Measurements from ENCODE around the gene ANKRD44.
A peak's percentile ranks its signal among the peaks of the same experiment; 100 is the strongest.

The ANKRD44 gene

DNA sequence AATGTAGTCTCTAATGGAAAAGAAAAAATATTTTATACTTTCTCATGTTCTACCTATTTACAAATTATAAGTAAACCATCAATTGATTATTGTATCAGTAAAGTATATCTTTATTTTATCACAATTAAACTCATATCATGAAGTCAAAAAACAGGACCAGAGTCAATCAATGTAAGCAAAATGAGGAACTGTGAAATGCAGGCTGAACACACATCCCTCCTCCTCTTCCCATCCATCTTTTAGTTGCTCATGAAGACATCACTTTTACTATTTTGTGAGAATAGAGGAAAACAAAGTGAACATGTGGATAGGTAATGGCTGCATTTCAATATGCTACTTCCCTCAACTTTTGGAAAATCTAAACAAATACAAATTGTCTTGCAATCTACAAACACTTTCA lies 195.3 kb downstream of the ANKRD44 start:
- H3K27me3 ChIP-seq (ENCODE audit: insufficient read depth, low read length) = no peaks in the 10 kb centered on the region
- DNase-seq = no peak
- H4K8ac ChIP-seq (ENCODE audit: low read depth, low read length) = no peak overlapping the region
- H2AFZ ChIP-seq (ENCODE audit: insufficient read depth, low read length, poor library complexity) = no peak overlapping the region
- H3K23ac ChIP-seq (ENCODE audit: low read length) = no peak overlapping the region
- no peak overlapping the region for H4K12ac ChIP-seq (ENCODE audit: low read depth, low read length)
- H3K14ac ChIP-seq (ENCODE audit: low read length) = no peak overlapping the region
- no peaks in the 10 kb centered on the region for H3K79me1 ChIP-seq (ENCODE audit: low read length)
- H2BK120ac ChIP-seq (ENCODE audit: insufficient read depth, low read length, poor library complexity) = no peak overlapping the region
- no peaks in the 10 kb centered on the region for H3K79me2 ChIP-seq (ENCODE audit: control insufficient read depth, insufficient read depth, low read length, poor library complexity)
- H2BK5ac ChIP-seq (ENCODE audit: low read depth, low read length, poor library complexity) = no peak overlapping the region
- H3K9me3 ChIP-seq (ENCODE audit: insufficient read depth, low read depth, low read length) = no peaks in the 10 kb centered on the region
- H3K4me1 ChIP-seq (ENCODE audit: control insufficient read depth in 1 of 2, insufficient read depth in 2 of 2, low read length in 2 of 2) = peaks cover 0 to 2% of the 10 kb centered on the region in 2 experiments
- no peak overlapping the region for H3K27ac ChIP-seq (ENCODE audit: low read depth, low read length)
- H2AK5ac ChIP-seq (ENCODE audit: low read length) = no peak overlapping the region
- no peak overlapping the region for H3K4me2 ChIP-seq (ENCODE audit: low read length)
- no peak overlapping the region for H3K4ac ChIP-seq (ENCODE audit: low read depth, low read length)
- H3K36me3 ChIP-seq (ENCODE audit: control insufficient read depth in 1 of 2, insufficient read depth in 2 of 2, low read length in 2 of 2) = peaks cover 0 to 1% of the 10 kb centered on the region in 2 experiments
- no peak overlapping the region for H2BK12ac ChIP-seq (ENCODE audit: low read length)
- no peak overlapping the region for H3K9ac ChIP-seq (ENCODE audit: low read length)
- H3K18ac ChIP-seq (ENCODE audit: low read length) = no peak overlapping the region
- no peak overlapping the region for H4K91ac ChIP-seq (ENCODE audit: low read depth, low read length)
- no peak overlapping the region for H3K4me3 ChIP-seq (ENCODE audit: low read depth, low read length)

GRCh38 chr2:197113275-197113711 lies 197.3 kb downstream of the ANKRD44 start:
- Histone ChIP-seq H3K27ac (ENCODE audit: low read depth, low read length) (no peak overlapping the region), H2BK5ac (ENCODE audit: low read depth, low read length, poor library complexity) (no peak overlapping the region), H3K9me3 (ENCODE audit: insufficient read depth, low read depth, low read length) (no peaks in the 10 kb centered on the region), H3K79me1 (ENCODE audit: low read length) (peaks cover 2% of the 10 kb centered on the region), H3K4me2 (ENCODE audit: low read length) (no peak overlapping the region), H3K18ac (ENCODE audit: low read length) (no peak overlapping the region), H3K9ac (ENCODE audit: low read length) (no peak overlapping the region), H3K27me3 (ENCODE audit: insufficient read depth, low read length) (no peaks in the 10 kb centered on the region), H3K36me3 (ENCODE audit: control insufficient read depth in 1 of 2, insufficient read depth in 2 of 2, low read length in 2 of 2) (peaks cover 0 to 1% of the 10 kb centered on the region in 2 experiments), H2AK5ac (ENCODE audit: low read length) (no peak overlapping the region), H4K91ac (ENCODE audit: low read depth, low read length) (no peak overlapping the region), H3K4me3 (ENCODE audit: low read depth, low read length) (no peak overlapping the region), H4K12ac (ENCODE audit: low read depth, low read length) (no peak overlapping the region), H3K14ac (ENCODE audit: low read length) (no peak overlapping the region), H3K4ac (ENCODE audit: low read depth, low read length) (no peak overlapping the region), H3K23ac (ENCODE audit: low read length) (no peak overlapping the region), H3K79me2 (ENCODE audit: control insufficient read depth, insufficient read depth, low read length, poor library complexity) (no peaks in the 10 kb centered on the region), H2BK12ac (ENCODE audit: low read length) (no peak overlapping the region), H3K4me1 (ENCODE audit: control insufficient read depth in 1 of 2, insufficient read depth in 2 of 2, low read length in 2 of 2) (peaks cover 2 to 6% of the 10 kb centered on the region in 2 experiments), H2AFZ (ENCODE audit: insufficient read depth, low read length, poor library complexity) (no peak overlapping the region), H2BK120ac (ENCODE audit: insufficient read depth, low read length, poor library complexity) (no peak overlapping the region), H4K8ac (ENCODE audit: low read depth, low read length) (no peak overlapping the region)
- peak in 1 of 2 donors; percentile 61 for DNase-seq
- no CpG with 5 or more reads among the region's 1 CpG for WGBS (ENCODE audit: extremely low coverage, insufficient coverage, insufficient read length)

GRCh38 chr2:197109326-197109725 lies 201.3 kb downstream of the ANKRD44 start:
- H3K4me1 ChIP-seq (ENCODE audit: control insufficient read depth in 1 of 2, insufficient read depth in 2 of 2, low read length in 2 of 2) = peaks cover 8 to 9% of the 10 kb centered on the region in 2 experiments
- H2BK5ac ChIP-seq (ENCODE audit: low read depth, low read length, poor library complexity) = no peak overlapping the region
- peaks cover 6% of the 10 kb centered on the region for H3K79me1 ChIP-seq (ENCODE audit: low read length)
- no peak overlapping the region for H2BK12ac ChIP-seq (ENCODE audit: low read length)
- H3K9ac ChIP-seq (ENCODE audit: low read length) = no peak overlapping the region
- H3K27me3 ChIP-seq (ENCODE audit: insufficient read depth, low read length) = no peaks in the 10 kb centered on the region
- H3K23ac ChIP-seq (ENCODE audit: low read length) = no peak overlapping the region
- H4K8ac ChIP-seq (ENCODE audit: low read depth, low read length) = no peak overlapping the region
- no peak overlapping the region for H3K14ac ChIP-seq (ENCODE audit: low read length)
- no peak overlapping the region for H4K91ac ChIP-seq (ENCODE audit: low read depth, low read length)
- H3K36me3 ChIP-seq (ENCODE audit: control insufficient read depth in 1 of 2, insufficient read depth in 2 of 2, low read length in 2 of 2) = no peaks in the 10 kb centered on the region
- H3K4me3 ChIP-seq (ENCODE audit: low read depth, low read length) = no peak overlapping the region
- H3K79me2 ChIP-seq (ENCODE audit: control insufficient read depth, insufficient read depth, low read length, poor library complexity) = no peaks in the 10 kb centered on the region
- H3K4ac ChIP-seq (ENCODE audit: low read depth, low read length) = no peak overlapping the region
- no peak for DNase-seq
- H3K4me2 ChIP-seq (ENCODE audit: low read length) = no peak overlapping the region
- H2AFZ ChIP-seq (ENCODE audit: insufficient read depth, low read length, poor library complexity) = no peak overlapping the region
- H3K18ac ChIP-seq (ENCODE audit: low read length) = no peak overlapping the region
- no peak overlapping the region for H2AK5ac ChIP-seq (ENCODE audit: low read length)
- H4K12ac ChIP-seq (ENCODE audit: low read depth, low read length) = no peak overlapping the region
- H2BK120ac ChIP-seq (ENCODE audit: insufficient read depth, low read length, poor library complexity) = no peak overlapping the region
- WGBS (ENCODE audit: extremely low coverage, insufficient coverage, insufficient read length) = no CpG with 5 or more reads among the region's 2 CpGs
- peak overlapping the region; percentile 24 for H3K27ac ChIP-seq (ENCODE audit: low read depth, low read length)
- no peaks in the 10 kb centered on the region for H3K9me3 ChIP-seq (ENCODE audit: insufficient read depth, low read depth, low read length)

DNA sequence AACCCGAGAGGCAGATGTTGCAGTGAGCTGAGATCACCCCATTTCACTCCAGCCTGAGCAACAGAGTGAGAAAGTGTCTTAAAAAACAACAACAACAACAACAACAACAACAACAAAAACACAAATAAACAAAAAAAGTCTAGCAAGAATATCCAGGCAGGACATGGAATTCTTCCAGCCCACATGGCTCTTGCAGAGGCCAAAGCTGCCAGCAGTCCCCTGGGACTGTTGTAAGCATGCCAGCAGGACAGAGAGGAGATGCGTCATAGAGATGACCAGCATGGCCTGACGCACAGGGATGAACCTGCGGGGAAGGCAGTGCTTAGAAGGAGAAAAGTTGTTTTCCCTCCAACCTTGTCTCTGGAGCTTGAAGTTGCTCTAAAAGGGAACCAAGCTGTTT lies 201.8 kb downstream of the ANKRD44 start:
- Histone ChIP-seq H2BK120ac (ENCODE audit: insufficient read depth, low read length, poor library complexity) (peak overlapping the region; percentile 47), H3K79me2 (ENCODE audit: control insufficient read depth, insufficient read depth, low read length, poor library complexity) (no peaks in the 10 kb centered on the region), H4K91ac (ENCODE audit: low read depth, low read length) (peak overlapping the region; percentile 79), H3K4me3 (ENCODE audit: low read depth, low read length) (no peak overlapping the region), H3K14ac (ENCODE audit: low read length) (no peak overlapping the region), H3K4me1 (ENCODE audit: control insufficient read depth in 1 of 2, insufficient read depth in 2 of 2, low read length in 2 of 2) (peaks cover 8 to 9% of the 10 kb centered on the region in 2 experiments), H4K8ac (ENCODE audit: low read depth, low read length) (no peak overlapping the region), H2AK5ac (ENCODE audit: low read length) (no peak overlapping the region), H3K27me3 (ENCODE audit: insufficient read depth, low read length) (no peaks in the 10 kb centered on the region), H3K36me3 (ENCODE audit: control insufficient read depth in 1 of 2, insufficient read depth in 2 of 2, low read length in 2 of 2) (no peaks in the 10 kb centered on the region), H2BK12ac (ENCODE audit: low read length) (no peak overlapping the region), H2AFZ (ENCODE audit: insufficient read depth, low read length, poor library complexity) (no peak overlapping the region), H3K23ac (ENCODE audit: low read length) (no peak overlapping the region), H3K9me3 (ENCODE audit: insufficient read depth, low read depth, low read length) (no peaks in the 10 kb centered on the region), H3K79me1 (ENCODE audit: low read length) (peaks cover 6% of the 10 kb centered on the region), H3K18ac (ENCODE audit: low read length) (no peak overlapping the region), H3K9ac (ENCODE audit: low read length) (no peak overlapping the region), H3K27ac (ENCODE audit: low read depth, low read length) (peak overlapping the region; percentile 24), H4K12ac (ENCODE audit: low read depth, low read length) (no peak overlapping the region), H3K4me2 (ENCODE audit: low read length) (no peak overlapping the region), H2BK5ac (ENCODE audit: low read depth, low read length, poor library complexity) (peak overlapping the region; percentile 64), H3K4ac (ENCODE audit: low read depth, low read length) (no peak overlapping the region)
- DNase-seq = peak; percentile 91 to 93
- WGBS (ENCODE audit: extremely low coverage, insufficient coverage, insufficient read length) = no CpG with 5 or more reads among the region's 4 CpGs

Measured in trophoblast cell (in vitro differentiated cells and primary cell).